Ectodermal cell (in vitro differentiated cells): Measurements from ENCODE around the gene ZDHHC14.

Experiments used
- H3K27ac ChIP-seq: 2 replicates; pipeline ENCODE4 v1.7.0; 2013; ENCODE audit warnings: mild to moderate bottlenecking, low read depth, low read length; ENCODE audit not compliant: insufficient read depth, poor library complexity, severe bottlenecking
- H3K27me3 ChIP-seq: 2 replicates; pipeline ENCODE4 v1.7.0; 2013; ENCODE audit warnings: mild to moderate bottlenecking, low read length; ENCODE audit not compliant: insufficient read depth, control insufficient read depth, poor library complexity, severe bottlenecking
- H3K36me3 ChIP-seq: one replicate; pipeline ENCODE4 v1.7.0; 2013; ENCODE audit warnings: low read length; ENCODE audit not compliant: control insufficient read depth, insufficient read depth
- H3K4me1 ChIP-seq: one replicate; pipeline ENCODE4 v1.7.0; 2013; ENCODE audit warnings: low read length; ENCODE audit not compliant: control insufficient read depth, insufficient read depth
- H3K4me3 ChIP-seq: 2 replicates; pipeline ENCODE4 v1.7.0; 2013; ENCODE audit warnings: low read depth, low read length, control low read depth; ENCODE audit not compliant: insufficient read depth
- H3K9me3 ChIP-seq: 2 replicates; pipeline ENCODE4 v1.7.0; 2013; ENCODE audit warnings: mild to moderate bottlenecking, low read length, moderate library complexity; ENCODE audit not compliant: control insufficient read depth
- WGBS, 2 experiments: methylation state at CpG; one replicate each; pipeline ENCODE4 v1.1.7; 2013; ENCODE audit warnings: missing lambda C conversion rate in 2 of 2; 5-methylcytosine and 5-hydroxymethylcytosine counted together

Gene ZDHHC14

GRCh38 chr6:157599191-157599590 lies 218.2 kb downstream of the ZDHHC14 start:
- no peaks in the 10 kb centered on the region for H3K27me3 ChIP-seq
- H3K27ac ChIP-seq: no peak overlapping the region
- no peaks in the 10 kb centered on the region for H3K4me1 ChIP-seq
- H3K9me3 ChIP-seq: no peaks in the 10 kb centered on the region
- no peak overlapping the region for H3K4me3 ChIP-seq
- H3K36me3 ChIP-seq: no peaks in the 10 kb centered on the region
- WGBS, 2 experiments: 87 to 91% methylated on average over 12 of the region's 12 CpGs

DNA sequence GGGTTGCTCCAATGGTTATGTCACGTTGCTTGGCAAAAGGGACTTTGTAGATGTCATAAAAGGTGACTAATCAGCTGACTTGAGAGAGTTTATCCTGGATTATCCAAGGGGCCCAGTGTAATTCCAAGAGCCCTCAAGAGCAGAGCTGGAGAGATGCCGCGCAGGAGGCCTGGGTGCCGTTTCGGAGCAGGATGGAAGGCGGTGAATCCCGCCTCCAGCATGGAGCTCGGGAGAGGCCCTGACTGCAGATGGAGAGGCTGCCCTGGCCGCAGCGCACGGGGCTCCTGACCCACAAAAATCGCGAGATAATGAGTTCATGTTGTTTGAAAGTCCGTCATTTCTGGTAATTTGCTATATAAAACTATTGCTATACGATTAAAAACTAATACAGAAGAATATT lies 219.8 kb downstream of the ZDHHC14 start:
- Histone ChIP-seq H3K27ac (no peak overlapping the region), H3K9me3 (no peaks in the 10 kb centered on the region), H3K4me3 (no peak overlapping the region), H3K36me3 (no peaks in the 10 kb centered on the region), H3K27me3 (no peaks in the 10 kb centered on the region), H3K4me1 (no peaks in the 10 kb centered on the region)
- WGBS, 2 experiments: 92 to 97% methylated on average over 11 to 13 of the region's 15 CpGs

- no peaks in the 10 kb centered on the region for H3K9me3 ChIP-seq
- H3K36me3 ChIP-seq: no peaks in the 10 kb centered on the region
- H3K27me3 ChIP-seq: no peaks in the 10 kb centered on the region
- no peak overlapping the region for H3K4me3 ChIP-seq
- WGBS, 2 experiments: 92% methylated on average over 18 of the region's 18 CpGs
- H3K4me1 ChIP-seq: peaks cover 9% of the 10 kb centered on the region
- no peak overlapping the region for H3K27ac ChIP-seq
Measured at GRCh38 chr6:157602521-157603295, 221.7 kb downstream of the ZDHHC14 start.

GRCh38 chr6:157603314-157603940 lies 222.4 kb downstream of the ZDHHC14 start:
- Histone ChIP-seq H3K27ac (no peak overlapping the region), H3K4me3 (no peak overlapping the region), H3K9me3 (no peaks in the 10 kb centered on the region), H3K27me3 (no peaks in the 10 kb centered on the region), H3K4me1 (peaks cover 9% of the 10 kb centered on the region), H3K36me3 (no peaks in the 10 kb centered on the region)
- 93 to 95% methylated on average over 13 of the region's 13 CpGs for WGBS, 2 experiments

DNA sequence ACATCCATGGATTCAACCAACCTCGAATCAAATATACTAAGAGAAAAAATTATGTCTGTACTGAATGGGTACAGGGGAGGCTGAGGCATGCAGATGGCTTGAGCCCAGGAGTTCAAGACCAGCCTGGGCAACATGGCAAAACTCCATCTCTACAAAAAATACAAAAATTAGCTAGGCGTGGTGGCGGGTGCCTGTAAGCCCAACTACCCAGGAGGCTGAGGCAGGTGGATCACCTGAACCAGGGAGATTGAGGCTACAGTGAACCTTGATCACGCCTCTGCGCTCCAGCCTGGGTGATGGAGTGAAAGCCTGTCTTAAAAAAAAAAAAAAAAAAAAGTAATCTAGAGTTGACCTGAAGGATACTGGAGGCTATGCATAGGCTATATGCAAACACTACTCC lies 223.0 kb downstream of the ZDHHC14 start:
- Histone ChIP-seq H3K36me3 (no peaks in the 10 kb centered on the region), H3K9me3 (no peaks in the 10 kb centered on the region), H3K4me3 (no peak overlapping the region), H3K27me3 (no peaks in the 10 kb centered on the region), H3K27ac (no peak overlapping the region), H3K4me1 (peaks cover 9% of the 10 kb centered on the region)
- 95 to 98% methylated on average over 4 to 5 of the region's 5 CpGs for WGBS, 2 experiments

- no peak overlapping the region for H3K4me3 ChIP-seq
- no peaks in the 10 kb centered on the region for H3K9me3 ChIP-seq
- no peaks in the 10 kb centered on the region for H3K27me3 ChIP-seq
- 95 to 96% methylated on average over 2 of the region's 2 CpGs for WGBS, 2 experiments
- H3K27ac ChIP-seq: no peak overlapping the region
- no peaks in the 10 kb centered on the region for H3K36me3 ChIP-seq
- H3K4me1 ChIP-seq: peaks cover 9% of the 10 kb centered on the region
Measured at GRCh38 chr6:157604816-157605215, 223.8 kb downstream of the ZDHHC14 start.

- Histone ChIP-seq H3K9me3 (no peaks in the 10 kb centered on the region), H3K27me3 (no peaks in the 10 kb centered on the region), H3K4me1 (peaks cover 9% of the 10 kb centered on the region), H3K4me3 (no peak overlapping the region), H3K36me3 (no peaks in the 10 kb centered on the region), H3K27ac (no peak overlapping the region)
- WGBS, 2 experiments: 85 to 88% methylated on average over 8 of the region's 8 CpGs
Measured at GRCh38 chr6:157605484-157605883, 224.5 kb downstream of the ZDHHC14 start.

GRCh38 chr6:157606516-157606915 lies 225.5 kb downstream of the ZDHHC14 start:
- Histone ChIP-seq H3K27me3 (no peaks in the 10 kb centered on the region), H3K9me3 (no peaks in the 10 kb centered on the region), H3K27ac (no peak overlapping the region), H3K4me1 (peaks cover 9% of the 10 kb centered on the region), H3K36me3 (no peaks in the 10 kb centered on the region), H3K4me3 (no peak overlapping the region)
- WGBS, 2 experiments: 86 to 91% methylated on average over 7 to 9 of the region's 9 CpGs

- no peaks in the 10 kb centered on the region for H3K27me3 ChIP-seq
- WGBS, 2 experiments: 45 to 48% methylated on average over 12 of the region's 12 CpGs
- no peak overlapping the region for H3K4me3 ChIP-seq
- no peaks in the 10 kb centered on the region for H3K9me3 ChIP-seq
- H3K27ac ChIP-seq: no peak overlapping the region
- no peaks in the 10 kb centered on the region for H3K36me3 ChIP-seq
- H3K4me1 ChIP-seq: peaks cover 9% of the 10 kb centered on the region
Measured at GRCh38 chr6:157607317-157608109, 226.5 kb downstream of the ZDHHC14 start.
